Heart left ventricle (tissue), 13 donors: ENCODE measurements around the gene SYNDIG1.

Source experiments
- CTCF ChIP-seq, 12 donors: fragments of 200-600 bp; sonication (generic) in 4 of 12; IDR thresholded peaks; one replicate each; pipeline versions ENCODE4 v1.5.0 to v1.8.0; 2018 to 2022; ENCODE audit warnings: antibody characterized with exemption in 12 of 12, mild to moderate bottlenecking in 5 of 12
- POLR2A ChIP-seq, 2 donors: fragments of 450-650 bp; IDR thresholded peaks; one replicate each; pipeline ENCODE4 v1.6.1; 2017; ENCODE audit warnings: antibody characterized with exemption in 2 of 2, mild to moderate bottlenecking in 2 of 2, moderate library complexity in 2 of 2
- donor health status: ischemic (EF 13 %, LVEDD 7.1; RV severe dilation, severe dysfunction).
- donor health status: DM: no; HTN: yes; CAD: no.
- donor health status: DM: no; HTN: no; CAD: no.
- donor health status: ischemic (EF 25% LVEDD 6.9; RV normal size, moderate dysfunction).
- donor health status: ischemic (EF 25% LVEDD 5.7; RV mildly dilated, moderate dysfunction).
- donor health status: ischemic (EF 35%, LVEDD 5.7; RV mildly dilated, moderate dysfunction).
- donor health status: nonischemic (EF 11% LVEDD 7.7; RV severe dilation, severe dysfunction).
- donor health status: DM: yes; HTN: yes; CAD: no.
- donor health status: PGD.
- donor health status: ischemic (EF 29% LVEDD 5.4; RV normal size, mild dysfunction).
- donor health status: nonischemic (EF 23%, LVEDD 6.1; RV moderate dilation, normal function).

DNA sequence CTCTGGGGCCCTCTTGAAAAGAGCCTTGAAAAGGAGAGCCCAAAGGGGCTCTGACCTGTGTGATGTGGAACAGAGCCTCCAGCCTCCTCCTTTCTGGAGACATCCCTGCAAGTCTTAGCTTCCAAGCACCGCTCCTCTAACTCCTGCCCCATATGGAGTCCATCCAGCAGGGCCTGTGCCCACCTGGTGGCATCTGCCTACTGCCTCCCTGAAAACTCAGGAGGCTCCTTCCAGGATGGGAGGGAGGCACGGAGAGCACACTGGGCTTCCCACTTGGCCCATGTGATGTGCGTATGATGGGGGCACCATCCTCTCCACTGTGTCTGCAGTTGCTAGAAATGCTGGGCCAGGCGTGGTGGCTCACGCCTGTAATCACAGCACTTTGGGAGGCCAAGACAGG, 98.1 kb downstream of the SYNDIG1 start:
- TF ChIP-seq CTCF (IDR thresholded peaks at IDR 0.05), result no peak
- no peak for TF ChIP-seq POLR2A (IDR thresholded peaks at IDR 0.05)
